Mesodermal cell (in vitro differentiated cells): Measurements from ENCODE around the gene PYGB.

Experiments used
- H3K27ac ChIP-seq: 2 replicates; pipeline ENCODE4 v1.7.0; 2013; ENCODE audit warnings: mild to moderate bottlenecking, low read depth, low read length, moderate library complexity; ENCODE audit not compliant: severe bottlenecking
- H3K36me3 ChIP-seq: 2 replicates; pipeline ENCODE4 v1.7.1; 2013; ENCODE audit warnings: mild to moderate bottlenecking, low read length, moderate library complexity; ENCODE audit not compliant: control insufficient read depth, insufficient read depth
- H3K4me1 ChIP-seq: one replicate; pipeline ENCODE4 v1.7.1; 2013; ENCODE audit warnings: mild to moderate bottlenecking, low read length; ENCODE audit not compliant: insufficient read depth, control insufficient read depth, poor library complexity, severe bottlenecking
- H3K4me3 ChIP-seq: 2 replicates; pipeline ENCODE4 v1.7.0; 2013; ENCODE audit warnings: low read length, control low read depth, mild to moderate bottlenecking; ENCODE audit not compliant: insufficient read depth, poor library complexity, severe bottlenecking; ENCODE audit errors: extremely low read depth
- H3K9me3 ChIP-seq: 2 replicates; pipeline ENCODE4 v1.7.1; 2013; ENCODE audit warnings: mild to moderate bottlenecking, low read length, moderate library complexity; ENCODE audit not compliant: control insufficient read depth
- WGBS, 2 experiments: methylation state at CpG; one replicate each; pipeline ENCODE4 v1.1.5; 2013; ENCODE audit warnings: missing lambda C conversion rate in 2 of 2; ENCODE audit not compliant: insufficient coverage in 2 of 2; 5-methylcytosine and 5-hydroxymethylcytosine counted together

The PYGB gene

GRCh38 chr20:25338112-25339023 is 90.5 kb downstream of the PYGB start:
- Histone ChIP-seq H3K36me3 (peaks cover 16% of the 10 kb centered on the region), H3K9me3 (no peaks in the 10 kb centered on the region), H3K4me3 (no peak overlapping the region), H3K27ac (no peak overlapping the region), H3K4me1 (no peaks in the 10 kb centered on the region)
- 92 to 96% methylated on average over 6 to 7 of the region's 11 CpGs for WGBS, 2 experiments

GRCh38 chr20:25339608-25340007 is 91.7 kb downstream of the PYGB start:
- no peak overlapping the region for H3K4me3 ChIP-seq
- H3K4me1 ChIP-seq, result no peaks in the 10 kb centered on the region
- H3K27ac ChIP-seq, result no peak overlapping the region
- H3K36me3 ChIP-seq, result peaks cover 16% of the 10 kb centered on the region
- H3K9me3 ChIP-seq, result no peaks in the 10 kb centered on the region
- WGBS, 2 experiments, result 83 to 94% methylated on average over 6 to 12 of the region's 12 CpGs

GRCh38 chr20:25340380-25340779 is 92.5 kb downstream of the PYGB start:
- Histone ChIP-seq H3K9me3 (no peaks in the 10 kb centered on the region), H3K4me3 (no peak overlapping the region), H3K27ac (no peak overlapping the region), H3K36me3 (peaks cover 16% of the 10 kb centered on the region), H3K4me1 (no peaks in the 10 kb centered on the region)
- no CpG with 5 or more reads among the region's 1 CpG for WGBS, 2 experiments

DNA sequence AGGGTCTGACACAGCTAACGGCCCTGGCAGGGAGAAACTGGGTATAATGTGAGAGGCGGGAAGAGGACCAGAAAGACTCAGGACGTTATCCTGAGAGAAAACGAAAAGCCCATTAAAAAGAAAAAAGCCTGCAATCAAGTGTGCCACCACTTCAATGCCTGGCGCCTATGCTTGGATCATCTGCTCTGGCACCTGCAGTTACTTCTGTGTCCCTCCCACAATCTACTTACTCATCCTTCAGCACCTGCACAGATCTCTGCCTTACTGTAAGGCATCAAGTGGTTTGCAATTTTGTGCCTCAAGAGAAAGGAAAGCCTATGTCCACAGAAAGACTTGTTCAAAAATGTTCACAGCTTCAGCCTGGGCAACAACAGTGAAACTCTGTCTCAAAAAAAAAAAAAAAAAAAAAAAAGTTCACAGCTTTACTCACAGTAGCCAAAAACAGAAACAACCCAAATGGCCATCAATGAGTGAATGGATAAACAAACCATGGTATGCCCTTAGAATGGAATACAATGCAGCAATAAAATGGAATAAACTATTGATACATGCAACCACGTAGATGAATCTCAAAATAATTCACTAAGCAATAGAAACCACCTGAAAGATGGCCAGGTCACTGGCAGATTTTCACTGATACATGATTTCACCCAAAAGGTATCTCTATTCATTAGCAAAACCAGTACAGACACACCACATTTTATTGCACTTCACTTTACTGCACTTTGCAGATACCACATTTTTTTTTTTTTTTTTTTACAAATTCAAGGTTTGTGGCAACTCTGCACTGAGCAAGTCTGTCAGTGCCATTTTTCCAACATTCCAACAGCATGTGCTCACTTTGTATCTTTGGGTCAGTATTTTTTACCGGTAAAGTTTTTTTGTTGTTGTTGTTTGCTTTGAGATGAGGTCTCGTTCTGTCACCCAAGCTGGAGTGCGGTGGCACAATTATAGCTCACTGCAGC is 94.1 kb downstream of the PYGB start:
- Histone ChIP-seq H3K27ac (no peak overlapping the region), H3K4me3 (no peak overlapping the region), H3K9me3 (no peaks in the 10 kb centered on the region), H3K4me1 (no peaks in the 10 kb centered on the region), H3K36me3 (peaks cover 9% of the 10 kb centered on the region)
- WGBS, 2 experiments, result 92 to 96% methylated on average over 5 to 8 of the region's 9 CpGs

- no peaks in the 10 kb centered on the region for H3K36me3 ChIP-seq
- 89% methylated on average over 3 of the region's 3 CpGs; no CpG with 5 or more reads in 1 of the 2 experiments for WGBS, 2 experiments
- no peaks in the 10 kb centered on the region for H3K4me1 ChIP-seq
- no peak overlapping the region for H3K4me3 ChIP-seq
- H3K27ac ChIP-seq, result no peak overlapping the region
- no peaks in the 10 kb centered on the region for H3K9me3 ChIP-seq
Measured at GRCh38 chr20:25344634-25345033, 96.7 kb downstream of the PYGB start.

DNA sequence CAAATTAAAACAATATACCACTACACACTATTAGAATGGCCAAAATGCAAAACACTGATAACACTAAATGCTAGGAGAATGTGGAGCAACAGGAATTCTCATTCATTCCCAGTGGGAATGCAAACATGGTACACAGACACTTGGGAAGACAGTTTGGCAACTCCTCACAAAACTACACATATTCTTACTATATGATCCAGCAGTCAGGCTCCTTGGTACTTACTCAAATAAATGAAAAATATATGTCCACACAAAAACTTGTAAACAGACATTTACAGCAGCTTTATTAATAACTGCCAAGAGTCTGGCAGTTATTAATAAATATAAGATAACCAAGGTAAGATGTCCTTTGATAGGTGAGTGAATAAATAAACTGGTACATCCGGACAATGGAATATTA is 97.8 kb downstream of the PYGB start:
- WGBS, 2 experiments, result no CpG with 5 or more reads among the region's 1 CpG
- no peak overlapping the region for H3K27ac ChIP-seq
- H3K36me3 ChIP-seq, result no peaks in the 10 kb centered on the region
- no peak overlapping the region for H3K4me3 ChIP-seq
- no peaks in the 10 kb centered on the region for H3K4me1 ChIP-seq
- no peaks in the 10 kb centered on the region for H3K9me3 ChIP-seq

DNA sequence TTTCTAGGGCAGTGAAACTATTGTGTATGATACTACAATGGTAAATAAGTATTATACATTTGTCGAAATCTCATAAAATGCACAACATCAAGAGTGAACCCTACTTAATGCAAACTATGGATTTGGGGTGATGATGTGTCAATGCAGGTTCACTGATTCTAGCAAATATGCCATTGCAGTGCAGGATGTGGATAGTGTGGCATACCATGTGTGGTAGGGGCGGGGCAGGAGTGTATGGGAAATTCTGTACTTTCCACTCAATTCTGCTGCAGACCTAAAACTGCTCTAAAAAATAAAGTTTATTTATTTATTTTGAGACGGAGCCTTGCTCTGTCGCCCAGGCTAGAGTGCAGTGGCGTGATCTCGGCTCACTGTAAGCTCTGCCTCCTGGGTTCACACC is 98.5 kb downstream of the PYGB start:
- no peak overlapping the region for H3K4me3 ChIP-seq
- no peaks in the 10 kb centered on the region for H3K36me3 ChIP-seq
- H3K4me1 ChIP-seq, result no peaks in the 10 kb centered on the region
- no peak overlapping the region for H3K27ac ChIP-seq
- no peaks in the 10 kb centered on the region for H3K9me3 ChIP-seq
- WGBS, 2 experiments, result 90 to 100% methylated on average over 1 to 2 of the region's 6 CpGs
